Epidermal melanocyte (primary cell): ENCODE data around the gene NABP1.

ENCODE experiments used
- DNase-seq: peaks from one replicate; pipeline ENCODE4 v3.0.0; 2011; ENCODE audit warnings: low spot score; ENCODE audit not compliant: insufficient read length

NABP1 gene

GRCh38 chr2:191707542-191707941, 29.6 kb downstream of the NABP1 start:
- no peak for DNase-seq

GRCh38 chr2:191710411-191710900, 32.5 kb downstream of the NABP1 start:
- DNase-seq = no peak

- no peak for DNase-seq
Measured at GRCh38 chr2:191711621-191712020, 33.7 kb downstream of the NABP1 start.

GRCh38 chr2:191713837-191714236, 35.9 kb downstream of the NABP1 start:
- no peak for DNase-seq

- no peak for DNase-seq
Measured at GRCh38 chr2:191714925-191715324, 37.0 kb downstream of the NABP1 start.

- no peak for DNase-seq
Measured at GRCh38 chr2:191715471-191715870, 37.5 kb downstream of the NABP1 start.

- no peak for DNase-seq
Measured at GRCh38 chr2:191719261-191719660, 41.3 kb downstream of the NABP1 start.

GRCh38 chr2:191719938-191720337, 42.0 kb downstream of the NABP1 start:
- no peak for DNase-seq

- no peak for DNase-seq
Measured at GRCh38 chr2:191721331-191721730, 43.4 kb downstream of the NABP1 start.

GRCh38 chr2:191724015-191724414, 46.1 kb downstream of the NABP1 start:
- DNase-seq = no peak

GRCh38 chr2:191728750-191729624, 51.1 kb downstream of the NABP1 start:
- no peak for DNase-seq

- DNase-seq = no peak
Measured at GRCh38 chr2:191730263-191730662, 52.3 kb downstream of the NABP1 start.
